Measurements from ENCODE around the gene ICAM1. TPM values are rescaled to one million over a fixed set of nuclear protein-coding genes. Genes with fewer than 3 reads are reported as not detected.
A peak's percentile ranks its signal among the peaks of the same experiment; 100 is the strongest.

ICAM1 gene
- total RNA-seq, 1 experiment from 2014 or later = 2.3 TPM

GRCh38 chr19:10270180-10270615, 722 bp upstream of the ICAM1 start:
- H3T11ph ChIP-seq (ENCODE audit: low read length) = no peak overlapping the region
- no peak overlapping the region for H3K14ac ChIP-seq (ENCODE audit: insufficient read depth, low read length)
- H3K79me1 ChIP-seq (ENCODE audit: insufficient read depth, low read depth, low read length, poor library complexity, severe bottlenecking) = no peaks in the 10 kb centered on the region
- no peaks in the 10 kb centered on the region for H4K20me1 ChIP-seq (ENCODE audit: control insufficient read depth, insufficient read depth, insufficient read length)
- no peaks in the 10 kb centered on the region for H3K79me2 ChIP-seq (ENCODE audit: insufficient read depth, low read length)
- Mint-ChIP-seq H3K4me1 (0 out of 4 replicates have a peak, but pooled peaks cover 0 to 6% of the 10 kb centered on the region in 2 experiments), H3K27me3 (ENCODE audit: low read depth) (peaks cover 74% of the 10 kb centered on the region), H3K4me3 (peak overlapping the region; percentile 52 to 74), H3K9me3 (no peaks in the 10 kb centered on the region), H3K36me3 (ENCODE audit: insufficient read depth in 1 of 3, low read depth in 3 of 3) (no peaks in the 10 kb centered on the region; a peak in 1 of 7 replicates), H3K27ac (no peak overlapping the region)
- H3K4me1 ChIP-seq (ENCODE audit: insufficient read depth, low read length) = no peaks in the 10 kb centered on the region
- H2BK15ac ChIP-seq (ENCODE audit: low read depth, low read length) = peak overlapping the region; percentile 13; the same call in 1 of the 2 replicates
- peak; percentile 33 for DNase-seq
- H2BK20ac ChIP-seq (ENCODE audit: low read depth, low read length, poor library complexity, severe bottlenecking) = no peak overlapping the region
- H2BK5ac ChIP-seq (ENCODE audit: insufficient read length, low read length) = no peak overlapping the region
- no peak overlapping the region for H2BK120ac ChIP-seq (ENCODE audit: low read depth, low read length, poor library complexity, severe bottlenecking)
- peak overlapping the region; percentile 1 for H3K18ac ChIP-seq (ENCODE audit: insufficient read length, low read depth, low read length)
- no peak for TF ChIP-seq CTCF (conservative IDR thresholded peaks at IDR 0.05)
- no peak overlapping the region for H2AK5ac ChIP-seq (ENCODE audit: insufficient read length, low read length)
- no peaks in the 10 kb centered on the region for H3K9me3 ChIP-seq (ENCODE audit: control insufficient read depth, low read depth, low read length)
- H4K91ac ChIP-seq (ENCODE audit: insufficient read length, low read depth, low read length) = no peak overlapping the region
- WGBS (ENCODE audit: extremely low coverage, insufficient read length, low lambda C conversion rate) = no CpG with 5 or more reads among the region's 37 CpGs
- no peak overlapping the region for H3K9ac ChIP-seq (ENCODE audit: extremely low read depth, insufficient read length, low read length)
- no peak overlapping the region for H2BK12ac ChIP-seq (ENCODE audit: insufficient read length, low read depth, low read length)
- H3K56ac ChIP-seq (ENCODE audit: insufficient read length, low read depth, low read length) = no peak overlapping the region
- no peak overlapping the region for H4K8ac ChIP-seq (replicated peaks; ENCODE audit: insufficient read length, low read depth, low read length)
- no peak overlapping the region for H2AFZ ChIP-seq (ENCODE audit: low read length)
- no peak overlapping the region for H3K23ac ChIP-seq (ENCODE audit: insufficient read length, low read depth, low read length)
- H3K27ac ChIP-seq (ENCODE audit: insufficient read length, low read depth, low read length) = no peak overlapping the region
- H4K5ac ChIP-seq (ENCODE audit: insufficient read length, low read depth, low read length) = no peak overlapping the region
- H3K4me2 ChIP-seq (ENCODE audit: insufficient read depth, insufficient read length, low read length) = peak overlapping the region; percentile 64
- H3K27me3 ChIP-seq (ENCODE audit: insufficient read depth, low read length) = peaks cover 9% of the 10 kb centered on the region; the same call in 1 of the 2 replicates
- peaks cover 6% of the 10 kb centered on the region for H3K23me2 ChIP-seq (ENCODE audit: insufficient read length, low read depth, low read length, poor library complexity, severe bottlenecking)
- no peak overlapping the region for H3K4ac ChIP-seq (ENCODE audit: low read depth, low read length)
